SKM-1 treated with dmso at 0.1 percent for 144 hours (cell line): ENCODE results near the gene MTARC1.
A peak's percentile ranks its signal among the peaks of the same experiment; 100 is the strongest.

Experiments
- DNase-seq: peaks from one replicate; lab custom pipeline; 2025; ENCODE audit not compliant: unreplicated experiment; lab: John Stamatoyannopoulos, UW

The MTARC1 gene

GRCh38 chr1:220803401-220804201, 16.9 kb downstream of the MTARC1 start:
- DNase-seq, result peak; percentile 49

GRCh38 chr1:220804202-220804586, 17.5 kb downstream of the MTARC1 start:
- no peak for DNase-seq

GRCh38 chr1:220806408-220806807, 19.7 kb downstream of the MTARC1 start:
- DNase-seq, result no peak

- no peak for DNase-seq
These were observed 21.0 kb downstream of the MTARC1 start for GRCh38 chr1:220807726-220808125.

- no peak for DNase-seq
These were observed 21.9 kb downstream of the MTARC1 start for GRCh38 chr1:220808345-220809186.

GRCh38 chr1:220809187-220809550, 22.5 kb downstream of the MTARC1 start:
- no peak for DNase-seq

GRCh38 chr1:220809704-220810103, 23.0 kb downstream of the MTARC1 start:
- DNase-seq, result no peak

GRCh38 chr1:220810179-220810653, 23.5 kb downstream of the MTARC1 start:
- DNase-seq, result peak; percentile 80

- no peak for DNase-seq
These were observed 24.2 kb downstream of the MTARC1 start for GRCh38 chr1:220810963-220811362.

GRCh38 chr1:220811695-220812094, 25.0 kb downstream of the MTARC1 start:
- no peak for DNase-seq

- no peak for DNase-seq
These were observed 25.6 kb downstream of the MTARC1 start for GRCh38 chr1:220812308-220812707.

- DNase-seq, result no peak
These were observed 26.3 kb downstream of the MTARC1 start for GRCh38 chr1:220813013-220813412.

GRCh38 chr1:220815409-220815808, 28.7 kb downstream of the MTARC1 start:
- DNase-seq, result no peak

- no peak for DNase-seq
These were observed 31.2 kb downstream of the MTARC1 start for GRCh38 chr1:220817907-220818306.

GRCh38 chr1:220818421-220819173, 31.9 kb downstream of the MTARC1 start:
- no peak for DNase-seq

GRCh38 chr1:220819467-220820026, 32.8 kb downstream of the MTARC1 start:
- DNase-seq, result no peak

- no peak for DNase-seq
These were observed 37.6 kb downstream of the MTARC1 start for GRCh38 chr1:220824031-220824989.

GRCh38 chr1:220825819-220826551, 39.3 kb downstream of the MTARC1 start:
- DNase-seq, result no peak

- DNase-seq, result no peak
These were observed 40.0 kb downstream of the MTARC1 start for GRCh38 chr1:220826729-220827128.
